ENCODE data around the gene NLK.
"Not testable (repeated sequence)": the region's sequence is repeated elsewhere in the genome, so short reads cannot be mapped to it uniquely, and the experiment has no call there.

Gene NLK

GRCh38 chr17:28147017-28147416 lies 104.5 kb downstream of the NLK start:
- no peaks in the 10 kb centered on the region for H3K4me1 ChIP-seq (ENCODE audit: control extremely low read depth in 1 of 4, control insufficient read depth in 4 of 4, insufficient read depth in 4 of 4, low read length in 3 of 4)
- CTCF ChIA-PET, result interaction anchor here (1.2 kb wide), 1 partner anchor 13 kb away, joined by 3 read pairs; no protein-coding TSS in a partner anchor
- POLR2A ChIA-PET, result no interaction called here
- no peaks in the 10 kb centered on the region for H3K9me3 ChIP-seq (ENCODE audit: control extremely low read depth in 1 of 5, control insufficient read depth in 4 of 5, insufficient read depth in 2 of 5, low read depth in 1 of 5, low read length in 4 of 5)
- H3K4me3 ChIP-seq (ENCODE audit: control insufficient read depth in 1 of 7, extremely low read depth in 1 of 7, insufficient read depth in 4 of 7, low read depth in 2 of 7, low read length in 6 of 7), result no peak overlapping the region
- H3K36me3 ChIP-seq (ENCODE audit: control insufficient read depth in 4 of 4, insufficient read depth in 4 of 4, low read length in 3 of 4), result peaks cover 2 to 8% (median 4%) of the 10 kb centered on the region in 4 experiments
- no peaks in the 10 kb centered on the region for H3K27me3 ChIP-seq (replicated peaks in 2 of 5; ENCODE audit: control insufficient read depth in 4 of 5, insufficient read depth in 5 of 5, low read length in 4 of 5)
- peak in 2 of 3 donors; percentile 13 to 34 for DNase-seq
- H3K27ac ChIP-seq (ENCODE audit: insufficient read depth in 1 of 2, low read depth in 1 of 2, low read length in 2 of 2, poor library complexity in 1 of 2, severe bottlenecking in 2 of 2), result no peak overlapping the region

- H3K4me1 ChIP-seq (ENCODE audit: control extremely low read depth in 1 of 4, control insufficient read depth in 4 of 4, insufficient read depth in 4 of 4, low read length in 3 of 4), result no peaks in the 10 kb centered on the region
- no peak overlapping the region for H3K27ac ChIP-seq (ENCODE audit: insufficient read depth in 1 of 2, low read depth in 1 of 2, low read length in 2 of 2, poor library complexity in 1 of 2, severe bottlenecking in 2 of 2)
- POLR2A ChIA-PET, result no interaction called here
- no peaks in the 10 kb centered on the region for H3K9me3 ChIP-seq (ENCODE audit: control extremely low read depth in 1 of 5, control insufficient read depth in 4 of 5, insufficient read depth in 2 of 5, low read depth in 1 of 5, low read length in 4 of 5)
- peaks cover 2 to 5% (median 3%) of the 10 kb centered on the region in 4 experiments for H3K36me3 ChIP-seq (ENCODE audit: control insufficient read depth in 4 of 4, insufficient read depth in 4 of 4, low read length in 3 of 4)
- no peaks in the 10 kb centered on the region for H3K27me3 ChIP-seq (replicated peaks in 2 of 5; ENCODE audit: control insufficient read depth in 4 of 5, insufficient read depth in 5 of 5, low read length in 4 of 5)
- CTCF ChIA-PET, result interaction anchor here (0.8 to 1.4 kb wide), 3 partner anchors 15 to 85 kb away, joined by 3 read pairs; no protein-coding TSS in a partner anchor
- no peak for DNase-seq
- no peak overlapping the region for H3K4me3 ChIP-seq (ENCODE audit: control insufficient read depth in 1 of 7, extremely low read depth in 1 of 7, insufficient read depth in 4 of 7, low read depth in 2 of 7, low read length in 6 of 7)
- WGBS (ENCODE audit: insufficient coverage), result no CpG with 5 or more reads among the region's 1 CpG
Observed at GRCh38 chr17:28151001-28151400, 108.5 kb downstream of the NLK start.

GRCh38 chr17:28154214-28154613 lies 111.7 kb downstream of the NLK start:
- WGBS (ENCODE audit: insufficient coverage), result no CpG with 5 or more reads among the region's 2 CpGs
- peaks cover 0 to 3% (median 0%) of the 10 kb centered on the region in 4 experiments for H3K4me1 ChIP-seq (ENCODE audit: control extremely low read depth in 1 of 4, control insufficient read depth in 4 of 4, insufficient read depth in 4 of 4, low read length in 3 of 4)
- H3K9me3 ChIP-seq (ENCODE audit: control extremely low read depth in 1 of 5, control insufficient read depth in 4 of 5, insufficient read depth in 2 of 5, low read depth in 1 of 5, low read length in 4 of 5), result no peaks in the 10 kb centered on the region
- H3K27me3 ChIP-seq (replicated peaks in 2 of 5; ENCODE audit: control insufficient read depth in 4 of 5, insufficient read depth in 5 of 5, low read length in 4 of 5), result no peaks in the 10 kb centered on the region
- H3K36me3 ChIP-seq (ENCODE audit: control insufficient read depth in 4 of 4, insufficient read depth in 4 of 4, low read length in 3 of 4), result peaks cover 0 to 3% (median 3%) of the 10 kb centered on the region in 4 experiments
- no peak for DNase-seq
- ChIA-PET POLR2A (no interaction called here), CTCF (no interaction called here)
- no peak overlapping the region for H3K27ac ChIP-seq (ENCODE audit: insufficient read depth in 1 of 2, low read depth in 1 of 2, low read length in 2 of 2, poor library complexity in 1 of 2, severe bottlenecking in 2 of 2)
- H3K4me3 ChIP-seq (ENCODE audit: control insufficient read depth in 1 of 7, extremely low read depth in 1 of 7, insufficient read depth in 4 of 7, low read depth in 2 of 7, low read length in 6 of 7), result no peak overlapping the region

GRCh38 chr17:28155405-28155804 lies 112.9 kb downstream of the NLK start:
- H3K27me3 ChIP-seq (replicated peaks in 2 of 5; ENCODE audit: control insufficient read depth in 4 of 5, insufficient read depth in 5 of 5, low read length in 4 of 5); DNase-seq; H3K4me1 ChIP-seq (ENCODE audit: control extremely low read depth in 1 of 4, control insufficient read depth in 4 of 4, insufficient read depth in 4 of 4, low read length in 3 of 4); H3K27ac ChIP-seq (ENCODE audit: insufficient read depth in 1 of 2, low read depth in 1 of 2, low read length in 2 of 2, poor library complexity in 1 of 2, severe bottlenecking in 2 of 2); H3K9me3 ChIP-seq (ENCODE audit: control extremely low read depth in 1 of 5, control insufficient read depth in 4 of 5, insufficient read depth in 2 of 5, low read depth in 1 of 5, low read length in 4 of 5); CTCF ChIA-PET; H3K4me3 ChIP-seq (ENCODE audit: control insufficient read depth in 1 of 7, extremely low read depth in 1 of 7, insufficient read depth in 4 of 7, low read depth in 2 of 7, low read length in 6 of 7); H3K36me3 ChIP-seq (ENCODE audit: control insufficient read depth in 4 of 4, insufficient read depth in 4 of 4, low read length in 3 of 4); POLR2A ChIA-PET: not testable (repeated sequence)
- WGBS (ENCODE audit: insufficient coverage), result 100% methylated on average over 3 of the region's 4 CpGs

GRCh38 chr17:28159004-28159403 lies 116.5 kb downstream of the NLK start:
- H3K27ac ChIP-seq (ENCODE audit: insufficient read depth in 1 of 2, low read depth in 1 of 2, low read length in 2 of 2, poor library complexity in 1 of 2, severe bottlenecking in 2 of 2), result no peak overlapping the region
- 64% methylated on average over 1 of the region's 1 CpG for WGBS (ENCODE audit: insufficient coverage)
- H3K27me3 ChIP-seq (replicated peaks in 2 of 5; ENCODE audit: control insufficient read depth in 4 of 5, insufficient read depth in 5 of 5, low read length in 4 of 5), result no peaks in the 10 kb centered on the region
- ChIA-PET POLR2A (no interaction called here), CTCF (no interaction called here)
- peaks cover 0 to 3% (median under 1%) of the 10 kb centered on the region in 4 experiments for H3K36me3 ChIP-seq (ENCODE audit: control insufficient read depth in 4 of 4, insufficient read depth in 4 of 4, low read length in 3 of 4)
- no peak for DNase-seq
- peaks cover 0 to 3% (median 0%) of the 10 kb centered on the region in 4 experiments for H3K4me1 ChIP-seq (ENCODE audit: control extremely low read depth in 1 of 4, control insufficient read depth in 4 of 4, insufficient read depth in 4 of 4, low read length in 3 of 4)
- no peaks in the 10 kb centered on the region for H3K9me3 ChIP-seq (ENCODE audit: control extremely low read depth in 1 of 5, control insufficient read depth in 4 of 5, insufficient read depth in 2 of 5, low read depth in 1 of 5, low read length in 4 of 5)
- no peak overlapping the region for H3K4me3 ChIP-seq (ENCODE audit: control insufficient read depth in 1 of 7, extremely low read depth in 1 of 7, insufficient read depth in 4 of 7, low read depth in 2 of 7, low read length in 6 of 7)

- Histone ChIP-seq H3K9me3 (ENCODE audit: control extremely low read depth in 1 of 5, control insufficient read depth in 4 of 5, insufficient read depth in 2 of 5, low read depth in 1 of 5, low read length in 4 of 5) (no peaks in the 10 kb centered on the region), H3K27ac (ENCODE audit: insufficient read depth in 1 of 2, low read depth in 1 of 2, low read length in 2 of 2, poor library complexity in 1 of 2, severe bottlenecking in 2 of 2) (no peak overlapping the region), H3K4me1 (ENCODE audit: control extremely low read depth in 1 of 4, control insufficient read depth in 4 of 4, insufficient read depth in 4 of 4, low read length in 3 of 4) (peaks cover 0 to 3% (median 0%) of the 10 kb centered on the region in 4 experiments), H3K4me3 (ENCODE audit: control insufficient read depth in 1 of 7, extremely low read depth in 1 of 7, insufficient read depth in 4 of 7, low read depth in 2 of 7, low read length in 6 of 7) (no peak overlapping the region), H3K36me3 (ENCODE audit: control insufficient read depth in 4 of 4, insufficient read depth in 4 of 4, low read length in 3 of 4) (peaks cover 0 to 4% (median 2%) of the 10 kb centered on the region in 4 experiments), H3K27me3 (replicated peaks in 2 of 5; ENCODE audit: control insufficient read depth in 4 of 5, insufficient read depth in 5 of 5, low read length in 4 of 5) (no peaks in the 10 kb centered on the region)
- ChIA-PET CTCF (no interaction called here), POLR2A (no interaction called here)
- 97% methylated on average over 5 of the region's 5 CpGs for WGBS (ENCODE audit: insufficient coverage)
- DNase-seq, result no peak
Observed at GRCh38 chr17:28159924-28160323, 117.4 kb downstream of the NLK start.

GRCh38 chr17:28160610-28161009 lies 118.1 kb downstream of the NLK start:
- POLR2A ChIA-PET, result no interaction called here
- no peak for DNase-seq
- Histone ChIP-seq H3K4me3 (ENCODE audit: control insufficient read depth in 1 of 7, extremely low read depth in 1 of 7, insufficient read depth in 4 of 7, low read depth in 2 of 7, low read length in 6 of 7) (no peak overlapping the region), H3K4me1 (ENCODE audit: control extremely low read depth in 1 of 4, control insufficient read depth in 4 of 4, insufficient read depth in 4 of 4, low read length in 3 of 4) (peaks cover 0 to 3% (median 0%) of the 10 kb centered on the region in 4 experiments), H3K27ac (ENCODE audit: insufficient read depth in 1 of 2, low read depth in 1 of 2, low read length in 2 of 2, poor library complexity in 1 of 2, severe bottlenecking in 2 of 2) (no peak overlapping the region), H3K9me3 (ENCODE audit: control extremely low read depth in 1 of 5, control insufficient read depth in 4 of 5, insufficient read depth in 2 of 5, low read depth in 1 of 5, low read length in 4 of 5) (no peaks in the 10 kb centered on the region), H3K36me3 (ENCODE audit: control insufficient read depth in 4 of 4, insufficient read depth in 4 of 4, low read length in 3 of 4) (peaks cover 0 to 4% (median 2%) of the 10 kb centered on the region in 4 experiments), H3K27me3 (replicated peaks in 2 of 5; ENCODE audit: control insufficient read depth in 4 of 5, insufficient read depth in 5 of 5, low read length in 4 of 5) (no peaks in the 10 kb centered on the region)
- WGBS (ENCODE audit: insufficient coverage), result no CpG with 5 or more reads among the region's 2 CpGs
- CTCF ChIA-PET, result no interaction called here

Data from common myeloid progenitor, CD34-positive (primary cell).